HEK293 (cell line): ENCODE data around the gene RHBDD1.

Source experiments
- CTCF ChIA-PET: fragments of 350-600 bp; formaldehyde crosslinking; extraction: SDS; loops from one replicate; lab custom pipeline; 2021; ENCODE audit warnings: antibody characterized with exemption; lab: Yijun Ruan, JAX
- POLR2A ChIA-PET: fragments of 300-600 bp; formaldehyde crosslinking; extraction: SDS; loops from one replicate; lab custom pipeline; 2020; ENCODE audit warnings: antibody characterized with exemption, inconsistent platforms; lab: Yijun Ruan, JAX
- H3K27ac ChIP-seq: fragments of 200-500 bp; sonication (Bioruptor generic); 2 replicates; pipeline ENCODE4 v1.5.1; 2014; ENCODE audit warnings: low read depth, low read length, control low read depth, inconsistent platforms; ENCODE audit errors: extremely low read depth
- H3K36me3 ChIP-seq, 2 experiments: fragments of 200-500 bp in 1 of 2; sonication (Bioruptor generic) in 1 of 2; 1 replicate in 1 of 2; 2 replicates in 1 of 2; pipeline ENCODE4 v1.5.1; 2014 to 2017; ENCODE audit warnings: inconsistent platforms in 2 of 2, low read length in 2 of 2; ENCODE audit not compliant: control insufficient read depth in 2 of 2, insufficient read depth in 1 of 2
- H3K4me1 ChIP-seq: fragments of 200-500 bp; sonication (Bioruptor generic); 2 replicates; pipeline ENCODE4 v1.5.1; 2014; ENCODE audit warnings: mild to moderate bottlenecking, low read length, inconsistent platforms; ENCODE audit not compliant: control insufficient read depth, insufficient read depth
- H3K4me3 ChIP-seq: 2 replicates; pipeline ENCODE4 v1.5.1; 2011; ENCODE audit warnings: low read depth, mild to moderate bottlenecking, control low read depth, low read length, moderate library complexity
- H3K9me3 ChIP-seq: fragments of 200-500 bp; sonication (Bioruptor generic); 2 replicates; pipeline ENCODE4 v1.5.1; 2014; ENCODE audit warnings: low read depth, low read length, inconsistent platforms; ENCODE audit not compliant: control insufficient read depth, insufficient read depth
- BCL11A ChIP-seq: fragments of 450-650 bp; formaldehyde crosslinking; IDR thresholded peaks from 2 replicates; pipeline ENCODE4 v1.5.1; 2016; ENCODE audit warnings: low read depth, missing biosample characterization, missing genetic modification characterization
- EGR2 ChIP-seq: fragments of 450-650 bp; formaldehyde crosslinking; IDR thresholded peaks from 2 replicates; pipeline ENCODE4 v1.5.1; 2016; ENCODE audit warnings: low read depth, missing biosample characterization, missing genetic modification characterization
- GLI4 ChIP-seq: fragments of 450-650 bp; formaldehyde crosslinking; IDR thresholded peaks from 2 replicates; pipeline ENCODE4 v1.5.1; 2016; ENCODE audit warnings: missing biosample characterization, missing genetic modification characterization
- GLIS2 ChIP-seq: fragments of 450-650 bp; formaldehyde crosslinking; IDR thresholded peaks from 2 replicates; pipeline ENCODE4 v1.5.1; 2016; ENCODE audit warnings: missing biosample characterization, missing genetic modification characterization
- HOXC10 ChIP-seq: sonication (generic); formaldehyde crosslinking; IDR thresholded peaks from 2 replicates; pipeline ENCODE4 v1.8.1; 2023; ENCODE audit warnings: mild to moderate bottlenecking, missing genetic modification reagents
- KLF7 ChIP-seq: fragments of 450-650 bp; formaldehyde crosslinking; IDR thresholded peaks from 2 replicates; pipeline ENCODE4 v1.5.1; 2016; ENCODE audit warnings: missing biosample characterization, missing genetic modification characterization, borderline replicate concordance
- SP7 ChIP-seq: fragments of 450-650 bp; formaldehyde crosslinking; IDR thresholded peaks from 2 replicates; pipeline ENCODE4 v1.5.1; 2016; ENCODE audit warnings: missing biosample characterization, missing genetic modification characterization
- TCF7L2 ChIP-seq: IDR thresholded peaks from 2 replicates; pipeline ENCODE4 v1.6.1; 2011; ENCODE audit warnings: low read depth, mild to moderate bottlenecking, inconsistent platforms, low read length, moderate library complexity, borderline replicate concordance
- TRIM28 ChIP-seq: IDR thresholded peaks from 2 replicates; pipeline ENCODE4 v1.6.1; 2011; ENCODE audit warnings: low read length, control low read depth, borderline replicate concordance
- ZBTB8A ChIP-seq: fragments of 450-650 bp; formaldehyde crosslinking; IDR thresholded peaks from 2 replicates; pipeline ENCODE4 v1.5.1; 2016; ENCODE audit warnings: missing biosample characterization, missing genetic modification characterization
- ZEB2 ChIP-seq: fragments of 450-650 bp; formaldehyde crosslinking; IDR thresholded peaks from 2 replicates; pipeline ENCODE4 v1.5.1; 2016; ENCODE audit warnings: missing biosample characterization, missing genetic modification characterization
- ZNF112 ChIP-seq: fragments of 450-650 bp; formaldehyde crosslinking; IDR thresholded peaks from 2 replicates; pipeline ENCODE4 v1.5.0; 2017; ENCODE audit warnings: missing biosample characterization, missing genetic modification characterization
- ZNF140 ChIP-seq: fragments of 450-650 bp; formaldehyde crosslinking; IDR thresholded peaks from 2 replicates; pipeline ENCODE4 v1.5.1; 2016; ENCODE audit warnings: missing biosample characterization, missing genetic modification characterization
- ZNF211 ChIP-seq: fragments of 450-650 bp; formaldehyde crosslinking; IDR thresholded peaks from 2 replicates; pipeline ENCODE4 v1.5.1; 2016; ENCODE audit warnings: low read depth, missing biosample characterization, missing genetic modification characterization
- ZNF23 ChIP-seq: fragments of 450-650 bp; formaldehyde crosslinking; IDR thresholded peaks from 2 replicates; pipeline ENCODE4 v1.5.1; 2016; ENCODE audit warnings: missing biosample characterization, missing genetic modification characterization, borderline replicate concordance
- ZNF416 ChIP-seq: fragments of 450-650 bp; formaldehyde crosslinking; IDR thresholded peaks from 2 replicates; pipeline ENCODE4 v1.5.1; 2016; ENCODE audit warnings: missing biosample characterization, missing genetic modification characterization
- ZNF521 ChIP-seq: fragments of 450-650 bp; formaldehyde crosslinking; IDR thresholded peaks from 2 replicates; pipeline ENCODE4 v1.5.1; 2017; ENCODE audit warnings: missing biosample characterization, mild to moderate bottlenecking, missing genetic modification characterization
- ZNF529 ChIP-seq: fragments of 450-650 bp; formaldehyde crosslinking; IDR thresholded peaks from 2 replicates; pipeline ENCODE4 v1.5.1; 2017; ENCODE audit warnings: missing genetic modification characterization, missing biosample characterization; ENCODE audit not compliant: insufficient replicate concordance
- ZNF548 ChIP-seq: fragments of 450-650 bp; formaldehyde crosslinking; IDR thresholded peaks from 2 replicates; pipeline ENCODE4 v1.5.1; 2016; ENCODE audit warnings: missing biosample characterization, missing genetic modification characterization
- ZNF549 ChIP-seq: fragments of 450-650 bp; IDR thresholded peaks from 2 replicates; pipeline ENCODE4 v1.5.1; 2018; ENCODE audit warnings: missing biosample characterization, missing genetic modification characterization, mild to moderate bottlenecking, inconsistent platforms, moderate library complexity
- ZNF558 ChIP-seq: fragments of 450-650 bp; formaldehyde crosslinking; IDR thresholded peaks from 2 replicates; pipeline ENCODE4 v1.5.1; 2016; ENCODE audit warnings: missing biosample characterization, missing genetic modification characterization
- ZNF585B ChIP-seq: fragments of 450-650 bp; formaldehyde crosslinking; IDR thresholded peaks from 2 replicates; pipeline ENCODE4 v1.5.1; 2016; ENCODE audit warnings: missing biosample characterization, missing genetic modification characterization
- ZNF768 ChIP-seq: fragments of 450-650 bp; formaldehyde crosslinking; IDR thresholded peaks from 2 replicates; pipeline ENCODE4 v1.5.1; 2018; ENCODE audit warnings: missing biosample characterization, mild to moderate bottlenecking, missing genetic modification characterization
- TF ChIP-seq, protein P1 (sequence below): IDR thresholded peaks from 2 replicates; pipeline ENCODE4 v1.6.1; 2011; ENCODE audit warnings: mild to moderate bottlenecking, low read depth, low read length, borderline replicate concordance
- TF ChIP-seq, protein P2 (sequence below): fragments of 450-650 bp; IDR thresholded peaks from 2 replicates; pipeline ENCODE4 v1.5.1; 2018; ENCODE audit warnings: missing biosample characterization, missing genetic modification characterization
- TF ChIP-seq, protein P3 (sequence below): fragments of 450-650 bp; formaldehyde crosslinking; IDR thresholded peaks from 2 replicates; pipeline ENCODE4 v1.5.1; 2017; ENCODE audit warnings: missing biosample characterization, missing genetic modification characterization
- TF ChIP-seq, protein P4 (sequence below): fragments of 450-650 bp; formaldehyde crosslinking; IDR thresholded peaks from 2 replicates; pipeline ENCODE4 v1.5.1; 2016; ENCODE audit warnings: missing biosample characterization, missing genetic modification characterization
- TF ChIP-seq, protein P5 (sequence below): fragments of 450-650 bp; formaldehyde crosslinking; IDR thresholded peaks from 2 replicates; pipeline ENCODE4 v1.5.1; 2016; ENCODE audit warnings: missing biosample characterization, missing genetic modification characterization

RHBDD1 gene

DNA sequence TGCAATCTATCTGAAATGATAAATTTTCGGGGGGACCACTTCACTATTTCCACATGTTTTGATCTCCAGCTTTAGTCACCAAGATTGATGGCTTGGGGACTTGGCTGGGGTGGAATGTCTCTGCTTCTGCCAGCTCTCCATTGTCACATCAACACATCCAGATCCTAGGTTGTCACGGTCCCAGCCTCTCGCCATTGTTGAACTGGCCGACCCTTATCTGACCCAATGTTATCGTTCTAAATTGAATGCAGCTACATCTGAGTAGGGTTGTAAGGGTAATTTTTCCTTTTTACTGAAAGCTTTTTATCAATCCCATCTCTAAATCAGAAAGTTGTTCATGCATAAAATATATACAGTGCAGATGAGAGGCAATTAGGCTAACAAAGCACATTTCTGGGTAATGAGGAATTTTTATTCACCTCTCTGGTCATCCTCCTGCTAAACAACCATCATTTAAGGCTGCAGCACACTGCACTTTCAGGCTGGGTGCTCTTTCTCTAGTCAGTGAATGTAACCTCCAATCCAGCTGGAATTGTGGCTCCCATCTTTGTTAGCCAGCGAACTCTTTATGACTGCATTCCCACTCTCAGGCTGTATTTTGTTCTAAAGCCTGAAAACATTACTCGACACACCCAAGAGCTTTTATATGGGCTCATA, 200.0 kb downstream of the RHBDD1 start:
- Histone ChIP-seq H3K36me3 (no peaks in the 10 kb centered on the region), H3K4me3 (no peak overlapping the region), H3K9me3 (no peaks in the 10 kb centered on the region), H3K4me1 (no peaks in the 10 kb centered on the region), H3K27ac (no peak overlapping the region)
- TF ChIP-seq ZNF140 (tag by site-specific recombination): no peak
- TF ChIP-seq, protein P1, sequence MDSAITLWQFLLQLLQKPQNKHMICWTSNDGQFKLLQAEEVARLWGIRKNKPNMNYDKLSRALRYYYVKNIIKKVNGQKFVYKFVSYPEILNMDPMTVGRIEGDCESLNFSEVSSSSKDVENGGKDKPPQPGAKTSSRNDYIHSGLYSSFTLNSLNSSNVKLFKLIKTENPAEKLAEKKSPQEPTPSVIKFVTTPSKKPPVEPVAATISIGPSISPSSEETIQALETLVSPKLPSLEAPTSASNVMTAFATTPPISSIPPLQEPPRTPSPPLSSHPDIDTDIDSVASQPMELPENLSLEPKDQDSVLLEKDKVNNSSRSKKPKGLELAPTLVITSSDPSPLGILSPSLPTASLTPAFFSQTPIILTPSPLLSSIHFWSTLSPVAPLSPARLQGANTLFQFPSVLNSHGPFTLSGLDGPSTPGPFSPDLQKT: no peak
- TF ChIP-seq, protein P2, sequence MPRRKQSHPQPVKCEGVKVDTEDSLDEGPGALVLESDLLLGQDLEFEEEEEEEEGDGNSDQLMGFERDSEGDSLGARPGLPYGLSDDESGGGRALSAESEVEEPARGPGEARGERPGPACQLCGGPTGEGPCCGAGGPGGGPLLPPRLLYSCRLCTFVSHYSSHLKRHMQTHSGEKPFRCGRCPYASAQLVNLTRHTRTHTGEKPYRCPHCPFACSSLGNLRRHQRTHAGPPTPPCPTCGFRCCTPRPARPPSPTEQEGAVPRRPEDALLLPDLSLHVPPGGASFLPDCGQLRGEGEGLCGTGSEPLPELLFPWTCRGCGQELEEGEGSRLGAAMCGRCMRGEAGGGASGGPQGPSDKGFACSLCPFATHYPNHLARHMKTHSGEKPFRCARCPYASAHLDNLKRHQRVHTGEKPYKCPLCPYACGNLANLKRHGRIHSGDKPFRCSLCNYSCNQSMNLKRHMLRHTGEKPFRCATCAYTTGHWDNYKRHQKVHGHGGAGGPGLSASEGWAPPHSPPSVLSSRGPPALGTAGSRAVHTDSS (tag by site-specific recombination): no peak
- TF ChIP-seq TCF7L2: no peak
- no peak for TF ChIP-seq ZNF548 (tag by site-specific recombination)
- TF ChIP-seq ZNF112 (tag by site-specific recombination): no peak
- TF ChIP-seq HOXC10 (CRISPR knock-in tag): no peak
- no peak for TF ChIP-seq TRIM28
- no peak for TF ChIP-seq ZNF529
- TF ChIP-seq ZNF521: no peak
- TF ChIP-seq ZNF23 (tag by site-specific recombination): no peak
- TF ChIP-seq ZNF768: no peak
- no peak for TF ChIP-seq ZNF211 (tag by site-specific recombination)
- no peak for TF ChIP-seq KLF7
- TF ChIP-seq BCL11A: no peak
- CTCF ChIA-PET: interaction anchor here (1.2 kb wide), 1 partner anchor 9 kb away, joined by 3 read pairs; no protein-coding TSS in a partner anchor
- POLR2A ChIA-PET: no interaction called here

DNA sequence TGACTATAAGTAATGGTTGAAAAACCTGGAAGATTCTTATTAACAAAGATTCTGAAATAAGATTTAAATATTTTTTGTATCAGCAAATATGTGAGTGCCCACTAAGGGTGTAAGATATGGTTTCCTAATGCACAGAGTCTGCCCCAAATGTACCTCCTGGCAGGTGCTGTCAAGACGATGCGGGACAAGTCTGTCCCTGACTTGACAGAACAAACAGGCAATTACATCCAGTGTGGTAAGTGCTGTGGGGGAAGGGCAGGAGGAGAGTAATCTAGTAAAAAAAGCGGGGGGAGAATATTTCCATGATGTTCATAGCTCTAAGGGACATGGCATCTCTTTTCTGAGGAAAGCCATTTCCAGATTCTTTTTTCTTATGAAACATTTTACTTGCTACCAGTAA, 200.7 kb downstream of the RHBDD1 start:
- Histone ChIP-seq H3K27ac (no peak overlapping the region), H3K9me3 (no peaks in the 10 kb centered on the region), H3K4me1 (no peaks in the 10 kb centered on the region), H3K36me3 (no peaks in the 10 kb centered on the region), H3K4me3 (no peak overlapping the region)
- CTCF ChIA-PET: no interaction called here
- POLR2A ChIA-PET: no interaction called here
- TF ChIP-seq ZEB2 (no peak), GLIS2 (no peak), ZNF585B (tag by site-specific recombination) (no peak), GLI4 (tag by site-specific recombination) (no peak), ZNF549 (tag by site-specific recombination) (no peak), ZNF558 (tag by site-specific recombination) (no peak), ZBTB8A (tag by site-specific recombination) (no peak), SP7 (no peak), ZNF416 (no peak), EGR2 (no peak)
- TF ChIP-seq, protein P3, sequence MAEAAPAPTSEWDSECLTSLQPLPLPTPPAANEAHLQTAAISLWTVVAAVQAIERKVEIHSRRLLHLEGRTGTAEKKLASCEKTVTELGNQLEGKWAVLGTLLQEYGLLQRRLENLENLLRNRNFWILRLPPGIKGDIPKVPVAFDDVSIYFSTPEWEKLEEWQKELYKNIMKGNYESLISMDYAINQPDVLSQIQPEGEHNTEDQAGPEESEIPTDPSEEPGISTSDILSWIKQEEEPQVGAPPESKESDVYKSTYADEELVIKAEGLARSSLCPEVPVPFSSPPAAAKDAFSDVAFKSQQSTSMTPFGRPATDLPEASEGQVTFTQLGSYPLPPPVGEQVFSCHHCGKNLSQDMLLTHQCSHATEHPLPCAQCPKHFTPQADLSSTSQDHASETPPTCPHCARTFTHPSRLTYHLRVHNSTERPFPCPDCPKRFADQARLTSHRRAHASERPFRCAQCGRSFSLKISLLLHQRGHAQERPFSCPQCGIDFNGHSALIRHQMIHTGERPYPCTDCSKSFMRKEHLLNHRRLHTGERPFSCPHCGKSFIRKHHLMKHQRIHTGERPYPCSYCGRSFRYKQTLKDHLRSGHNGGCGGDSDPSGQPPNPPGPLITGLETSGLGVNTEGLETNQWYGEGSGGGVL (tag by site-specific recombination): no peak
- TF ChIP-seq, protein P4, sequence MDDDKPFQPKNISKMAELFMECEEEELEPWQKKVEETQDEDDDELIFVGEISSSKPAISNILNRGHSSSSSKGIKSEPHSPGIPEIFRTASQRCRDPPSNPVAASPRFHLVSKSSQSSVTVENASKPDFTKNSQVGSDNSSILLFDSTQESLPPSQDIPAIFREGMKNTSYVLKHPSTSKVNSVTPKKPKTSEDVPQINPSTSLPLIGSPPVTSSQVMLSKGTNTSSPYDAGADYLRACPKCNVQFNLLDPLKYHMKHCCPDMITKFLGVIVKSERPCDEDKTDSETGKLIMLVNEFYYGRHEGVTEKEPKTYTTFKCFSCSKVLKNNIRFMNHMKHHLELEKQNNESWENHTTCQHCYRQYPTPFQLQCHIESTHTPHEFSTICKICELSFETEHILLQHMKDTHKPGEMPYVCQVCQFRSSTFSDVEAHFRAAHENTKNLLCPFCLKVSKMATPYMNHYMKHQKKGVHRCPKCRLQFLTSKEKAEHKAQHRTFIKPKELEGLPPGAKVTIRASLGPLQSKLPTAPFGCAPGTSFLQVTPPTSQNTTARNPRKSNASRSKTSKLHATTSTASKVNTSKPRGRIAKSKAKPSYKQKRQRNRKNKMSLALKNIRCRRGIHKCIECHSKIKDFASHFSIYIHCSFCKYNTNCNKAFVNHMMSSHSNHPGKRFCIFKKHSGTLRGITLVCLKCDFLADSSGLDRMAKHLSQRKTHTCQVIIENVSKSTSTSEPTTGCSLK (tag by site-specific recombination): no peak
- TF ChIP-seq, protein P5, sequence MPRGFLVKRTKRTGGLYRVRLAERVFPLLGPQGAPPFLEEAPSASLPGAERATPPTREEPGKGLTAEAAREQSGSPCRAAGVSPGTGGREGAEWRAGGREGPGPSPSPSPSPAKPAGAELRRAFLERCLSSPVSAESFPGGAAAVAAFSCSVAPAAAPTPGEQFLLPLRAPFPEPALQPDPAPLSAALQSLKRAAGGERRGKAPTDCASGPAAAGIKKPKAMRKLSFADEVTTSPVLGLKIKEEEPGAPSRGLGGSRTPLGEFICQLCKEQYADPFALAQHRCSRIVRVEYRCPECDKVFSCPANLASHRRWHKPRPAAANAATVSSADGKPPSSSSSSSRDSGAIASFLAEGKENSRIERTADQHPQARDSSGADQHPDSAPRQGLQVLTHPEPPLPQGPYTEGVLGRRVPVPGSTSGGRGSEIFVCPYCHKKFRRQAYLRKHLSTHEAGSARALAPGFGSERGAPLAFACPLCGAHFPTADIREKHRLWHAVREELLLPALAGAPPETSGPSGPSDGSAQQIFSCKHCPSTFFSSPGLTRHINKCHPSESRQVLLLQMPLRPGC (tag by site-specific recombination): no peak
